Testis (tissue), 2 donors: ENCODE results near the gene BEGAIN.

Experiments used
- POLR2A ChIP-seq: fragments of 450-650 bp; IDR thresholded peaks from one replicate; pipeline ENCODE4 v1.6.1; 2017; ENCODE audit warnings: antibody characterized with exemption, mild to moderate bottlenecking, moderate library complexity
- TF ChIP-seq, protein P1 (sequence below), 3 experiments: fragments of 450-650 bp in 2 of 3; fragments of 200-600 bp in 1 of 3; sonication (generic) in 1 of 3; IDR thresholded peaks; one replicate each; pipeline ENCODE4 v1.5.1; 2016 to 2019; ENCODE audit warnings: antibody characterized with exemption in 3 of 3, mild to moderate bottlenecking in 2 of 3, moderate library complexity in 1 of 3

DNA sequence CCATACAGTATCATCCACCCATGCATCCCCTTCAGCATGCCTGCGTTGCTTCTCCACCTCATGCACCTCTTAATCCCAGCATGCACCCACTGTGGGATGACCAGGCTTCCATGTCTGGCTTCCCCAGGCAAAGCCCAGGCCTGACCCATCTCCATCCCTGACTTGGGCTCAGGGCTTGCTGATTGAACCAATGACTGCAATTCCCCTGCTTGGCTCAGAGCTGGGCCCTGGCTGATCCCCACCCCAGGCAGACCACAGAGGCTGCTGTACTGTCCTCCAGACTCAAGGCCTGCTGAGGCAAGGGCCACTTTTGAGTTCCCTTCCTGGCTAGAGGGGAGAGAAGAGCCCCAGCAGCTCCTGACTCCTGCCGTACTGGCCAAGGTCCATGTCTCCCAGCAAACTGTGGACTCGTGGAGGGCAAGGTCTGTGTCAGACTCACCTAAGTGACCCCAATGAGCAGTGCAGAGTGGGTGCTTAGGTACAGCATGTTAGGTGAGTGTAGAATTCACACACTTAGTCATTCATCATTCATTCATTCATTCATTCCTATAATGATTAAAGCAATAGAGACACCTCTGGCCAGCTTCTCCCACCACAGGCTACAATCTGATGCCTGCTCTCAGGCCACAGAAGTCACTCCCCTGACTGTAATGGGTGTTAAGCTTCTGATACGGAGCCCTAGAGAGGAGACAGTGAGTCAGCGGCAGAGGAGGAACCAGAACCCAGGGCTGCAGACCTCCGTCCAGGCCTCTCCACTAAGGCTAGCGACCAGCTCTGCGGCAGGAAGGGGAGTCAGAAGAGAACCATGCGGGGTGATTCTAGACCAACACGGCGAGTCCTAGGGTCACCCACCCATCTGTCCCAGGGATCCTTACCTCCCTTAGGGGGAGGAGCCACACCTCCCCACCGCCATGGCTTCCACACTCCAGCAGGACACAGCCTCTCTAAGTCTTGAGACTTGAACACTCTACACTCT lies 2.9 kb downstream of the BEGAIN start:
- TF ChIP-seq, protein P1, sequence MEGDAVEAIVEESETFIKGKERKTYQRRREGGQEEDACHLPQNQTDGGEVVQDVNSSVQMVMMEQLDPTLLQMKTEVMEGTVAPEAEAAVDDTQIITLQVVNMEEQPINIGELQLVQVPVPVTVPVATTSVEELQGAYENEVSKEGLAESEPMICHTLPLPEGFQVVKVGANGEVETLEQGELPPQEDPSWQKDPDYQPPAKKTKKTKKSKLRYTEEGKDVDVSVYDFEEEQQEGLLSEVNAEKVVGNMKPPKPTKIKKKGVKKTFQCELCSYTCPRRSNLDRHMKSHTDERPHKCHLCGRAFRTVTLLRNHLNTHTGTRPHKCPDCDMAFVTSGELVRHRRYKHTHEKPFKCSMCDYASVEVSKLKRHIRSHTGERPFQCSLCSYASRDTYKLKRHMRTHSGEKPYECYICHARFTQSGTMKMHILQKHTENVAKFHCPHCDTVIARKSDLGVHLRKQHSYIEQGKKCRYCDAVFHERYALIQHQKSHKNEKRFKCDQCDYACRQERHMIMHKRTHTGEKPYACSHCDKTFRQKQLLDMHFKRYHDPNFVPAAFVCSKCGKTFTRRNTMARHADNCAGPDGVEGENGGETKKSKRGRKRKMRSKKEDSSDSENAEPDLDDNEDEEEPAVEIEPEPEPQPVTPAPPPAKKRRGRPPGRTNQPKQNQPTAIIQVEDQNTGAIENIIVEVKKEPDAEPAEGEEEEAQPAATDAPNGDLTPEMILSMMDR (IDR thresholded peaks at IDR 0.05): no peak
- TF ChIP-seq POLR2A: no peak
